HG03558 (cell line): ENCODE data around the gene ARCN1.
"Not testable (repeated sequence)": the region's sequence is repeated elsewhere in the genome, so short reads cannot be mapped to it uniquely, and the experiment has no call there.

Experiments used
- ATAC-seq: cut with Tn5 transposase; IDR thresholded peaks from one replicate; pipeline ENCODE4 v1.9.1; 2021; ENCODE audit warnings: moderate number of reproducible peaks; ENCODE audit not compliant: unreplicated experiment; ENCODE audit errors: extremely low read depth

The ARCN1 gene

DNA sequence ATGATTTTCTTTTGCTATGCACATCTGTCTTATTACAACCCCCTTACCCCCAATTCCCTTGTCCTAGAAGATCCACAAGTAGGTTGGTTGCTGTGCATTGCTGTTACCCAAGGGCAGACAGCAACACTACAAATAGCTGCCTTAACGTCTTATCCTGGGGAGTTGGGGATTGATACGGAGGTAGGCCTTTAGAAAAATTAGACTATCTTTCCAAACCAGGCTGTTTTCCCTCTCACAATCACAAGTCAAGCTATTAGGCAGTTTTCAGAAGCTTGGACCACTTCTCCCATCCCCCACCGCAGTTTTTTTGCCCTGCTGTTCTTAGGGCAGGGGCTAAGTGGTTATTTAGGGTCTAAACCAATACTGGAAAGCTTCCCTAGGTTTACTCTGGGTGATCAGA is 32.4 kb downstream of the ARCN1 start:
- no peak for ATAC-seq

DNA sequence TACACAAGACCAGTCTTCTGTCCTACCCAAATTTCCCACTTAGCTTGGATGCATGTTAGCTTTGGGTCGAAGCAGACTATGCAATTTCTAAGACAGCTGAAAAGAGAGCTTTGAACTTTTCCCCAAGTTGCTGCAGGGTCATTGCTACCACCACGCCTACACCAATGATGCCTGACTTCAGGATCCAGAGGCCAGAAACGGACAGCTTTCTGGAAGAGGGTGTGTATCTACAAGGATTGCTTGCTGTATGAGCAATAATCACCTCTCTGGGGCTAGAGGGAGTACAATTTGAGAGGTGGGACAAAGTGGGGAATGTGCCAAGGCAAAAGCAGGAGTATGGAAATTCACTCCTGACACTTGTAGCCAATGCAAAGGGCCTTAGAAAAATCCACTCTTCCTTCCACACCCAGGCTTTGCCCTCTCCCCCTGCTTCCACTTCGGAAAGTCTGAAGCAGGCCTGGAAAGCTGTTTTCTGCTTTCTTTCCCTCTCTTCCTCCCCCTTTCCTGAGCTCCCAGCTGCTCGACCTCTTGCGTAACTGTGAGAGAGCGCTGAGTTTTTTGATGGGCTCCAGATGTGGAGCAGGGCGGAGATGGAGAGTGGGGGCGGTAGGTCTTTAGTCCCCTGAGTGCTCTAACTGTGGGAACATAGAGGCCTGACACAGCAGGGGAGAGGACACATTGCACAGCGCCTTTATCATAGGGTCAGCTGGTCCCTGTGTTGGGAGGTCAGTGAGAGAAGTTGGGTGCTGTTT is 33.1 kb downstream of the ARCN1 start:
- no peak for ATAC-seq

- no peak for ATAC-seq
Observed at GRCh38 chr11:118606157-118606843, 34.1 kb downstream of the ARCN1 start.

- no peak for ATAC-seq
Observed at GRCh38 chr11:118606844-118607228, 34.6 kb downstream of the ARCN1 start.

- no peak for ATAC-seq
Observed at GRCh38 chr11:118607401-118608359, 35.5 kb downstream of the ARCN1 start, which contains the start of gene PHLDB1. Gene PHLDB1, plus strand, starts transcription at chr11:118607615. Its CDS starts 6,222 bp downstream, at chr11:118613837.

GRCh38 chr11:118608360-118609227 is 36.4 kb downstream of the ARCN1 start:
- no peak for ATAC-seq

- no peak for ATAC-seq
Observed at GRCh38 chr11:118609380-118610224, 37.4 kb downstream of the ARCN1 start.

- no peak for ATAC-seq
Observed at GRCh38 chr11:118610225-118610772, 38.1 kb downstream of the ARCN1 start.

DNA sequence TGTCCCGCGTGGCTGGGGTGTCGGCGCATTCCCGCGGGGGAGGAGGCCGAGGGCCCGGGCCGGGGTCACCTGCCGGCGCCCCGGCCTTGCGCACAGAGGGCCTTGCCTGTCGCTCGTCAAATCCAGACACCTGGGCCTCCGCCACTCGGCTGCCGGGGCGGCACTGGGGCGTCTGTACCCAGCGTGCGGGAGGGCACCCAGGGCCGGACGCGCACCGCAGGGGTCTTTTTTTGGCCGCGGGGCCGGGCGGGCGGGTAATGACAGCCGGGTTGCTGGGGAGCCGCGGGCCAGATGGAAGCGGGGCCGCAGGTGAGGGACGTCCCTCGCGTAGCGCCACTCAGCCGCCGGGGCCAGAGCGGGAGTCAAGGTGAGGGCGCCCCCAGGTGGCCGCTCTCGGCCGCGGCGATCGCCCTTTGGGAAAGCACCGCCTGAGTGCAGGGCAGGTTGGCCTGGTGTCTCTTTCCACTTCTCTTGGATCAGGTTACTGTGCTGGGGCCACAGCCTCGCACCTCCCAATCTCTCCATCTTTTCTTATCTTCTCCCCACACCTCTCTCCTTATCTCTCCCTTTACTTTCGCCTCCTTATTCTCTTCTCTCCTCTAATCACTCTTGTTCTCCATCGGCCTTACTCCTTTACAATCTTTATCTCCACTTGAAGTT is 38.7 kb downstream of the ARCN1 start:
- no peak for ATAC-seq

DNA sequence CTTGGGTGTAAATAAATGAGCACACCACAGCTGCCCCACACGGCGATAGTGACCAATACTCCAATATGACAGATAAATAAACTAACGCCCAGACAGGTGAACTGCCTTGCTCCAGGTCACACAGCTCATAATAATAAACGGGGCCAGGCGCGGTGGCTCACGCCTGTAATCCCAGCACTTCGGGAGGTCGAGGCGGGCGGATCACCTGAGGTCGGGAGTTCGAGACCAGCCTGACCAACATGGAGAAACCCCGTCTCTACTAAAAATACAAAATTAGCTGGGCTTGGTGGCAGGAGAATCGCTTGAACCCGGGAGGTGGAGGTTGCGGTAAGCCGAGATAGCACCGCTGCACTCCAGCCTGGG is 39.2 kb downstream of the ARCN1 start:
- ATAC-seq, result not testable (repeated sequence)

DNA sequence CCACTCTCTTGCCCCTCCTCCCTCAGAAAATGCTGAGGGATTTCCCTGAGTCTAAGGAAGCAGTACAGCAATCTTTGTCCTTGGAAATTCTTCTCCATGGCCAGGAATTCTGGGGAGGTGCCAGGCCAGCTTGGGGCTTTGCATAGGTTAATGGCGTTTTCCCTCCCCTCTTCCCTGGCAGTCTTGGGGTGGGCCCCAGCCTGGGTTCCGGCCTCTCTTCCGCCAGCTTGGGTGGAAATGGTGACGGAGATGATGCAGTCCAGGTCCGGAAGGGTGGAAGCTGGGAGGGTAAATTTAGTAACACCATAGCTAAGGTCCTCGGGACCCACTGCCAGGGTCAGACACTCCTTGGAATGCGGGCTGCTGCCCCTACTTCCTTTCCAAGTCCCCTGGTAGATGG is 40.2 kb downstream of the ARCN1 start:
- no peak for ATAC-seq

DNA sequence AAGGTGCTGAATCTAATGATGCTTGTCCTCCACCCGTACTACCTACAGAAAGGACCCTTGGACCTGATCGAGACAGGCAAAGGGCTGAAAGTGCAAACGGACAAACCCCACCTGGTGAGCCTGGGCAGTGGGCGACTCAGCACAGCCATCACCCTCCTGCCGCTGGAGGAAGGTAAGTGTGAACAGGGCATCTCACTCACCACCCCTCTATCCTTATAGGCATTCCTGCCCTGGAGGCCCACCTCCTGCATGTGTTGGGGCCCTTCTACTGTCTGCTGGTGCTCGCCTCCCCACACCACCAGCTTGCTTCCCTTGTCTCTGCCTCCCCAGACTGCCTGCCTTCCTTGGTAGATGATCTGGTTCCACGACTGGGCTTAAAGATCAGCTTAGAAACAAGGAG is 42.3 kb downstream of the ARCN1 start:
- no peak for ATAC-seq

DNA sequence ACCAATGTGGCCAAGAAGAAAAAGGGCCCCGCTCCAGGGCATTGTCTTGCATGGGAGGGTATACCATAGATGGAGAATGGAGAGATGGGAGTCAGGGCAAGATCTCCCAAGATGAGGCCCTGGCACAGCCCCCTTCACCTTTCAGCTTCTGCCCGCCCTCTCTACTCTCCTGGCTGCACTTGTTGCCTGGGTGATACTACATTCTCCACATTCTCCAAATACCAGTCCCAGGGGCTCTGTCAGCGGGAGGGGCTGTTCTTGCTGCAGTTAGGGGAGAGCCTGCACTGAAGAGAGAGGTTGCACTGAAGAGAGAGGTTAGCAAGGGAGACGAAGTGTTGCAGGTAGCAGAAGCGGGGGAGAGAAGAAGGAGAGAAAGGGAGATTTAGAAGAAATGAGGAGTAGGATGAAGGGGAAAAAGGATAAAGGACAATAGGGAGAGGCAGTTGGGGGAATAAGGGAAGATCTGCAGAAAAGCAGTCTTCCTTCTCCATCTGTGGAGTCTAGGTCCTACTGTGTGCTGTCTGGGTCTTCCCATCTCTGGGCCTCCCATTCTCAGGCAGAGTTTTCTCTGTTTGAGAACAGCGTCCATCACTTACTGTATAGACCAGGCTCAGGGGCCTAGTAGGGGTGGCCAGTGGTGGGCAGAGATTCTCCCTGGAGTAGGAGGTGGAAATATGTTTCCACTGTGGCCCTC is 43.2 kb downstream of the ARCN1 start:
- ATAC-seq, result no peak

- ATAC-seq, result no peak
Observed at GRCh38 chr11:118615976-118616371, 43.8 kb downstream of the ARCN1 start.

- no peak for ATAC-seq
Observed at GRCh38 chr11:118618115-118618990, 46.1 kb downstream of the ARCN1 start.

GRCh38 chr11:118618991-118619375 is 46.8 kb downstream of the ARCN1 start:
- no peak for ATAC-seq
